Measurements from ENCODE around the gene RAPGEF6.
A peak's percentile ranks its signal among the peaks of the same experiment; 100 is the strongest.

The RAPGEF6 gene

DNA sequence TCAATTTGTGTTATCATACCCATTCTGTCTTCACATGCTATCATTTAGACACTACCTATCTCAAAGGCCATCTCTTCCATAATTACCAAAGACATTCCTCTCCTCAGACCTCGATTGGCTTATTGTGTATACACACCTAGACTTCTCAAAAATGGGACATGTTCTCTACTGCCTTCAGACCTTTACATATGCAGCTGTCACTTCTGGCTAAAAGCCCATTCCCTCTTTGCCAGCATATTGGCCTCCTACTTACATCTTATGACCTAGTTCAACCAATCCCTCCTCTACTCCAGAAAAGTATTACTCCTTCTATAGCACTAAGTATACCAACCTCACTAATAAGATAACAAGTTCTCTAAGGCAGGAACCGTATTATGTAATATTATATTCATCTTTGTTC lies 84.4 kb downstream of the RAPGEF6 start:
- Histone ChIP-seq H3K4me2 (ENCODE audit: insufficient read depth, low read length) (no peak overlapping the region), H3K4me3 (ENCODE audit: low read depth in 1 of 2, low read length in 2 of 2) (no peak overlapping the region), H3K36me3 (ENCODE audit: insufficient read depth, low read length) (peaks cover 7% of the 10 kb centered on the region), H2AFZ (ENCODE audit: low read depth, low read length) (no peak overlapping the region), H3K4me1 (ENCODE audit: insufficient read depth, low read length) (peaks cover 16% of the 10 kb centered on the region), H4K20me1 (ENCODE audit: insufficient read depth, low read length) (no peaks in the 10 kb centered on the region), H3K79me2 (ENCODE audit: insufficient read depth, low read length) (no peaks in the 10 kb centered on the region), H3K27ac (ENCODE audit: low read length) (no peak overlapping the region), H3K9me3 (ENCODE audit: insufficient read depth, low read length, severe bottlenecking) (no peaks in the 10 kb centered on the region), H3K27me3 (ENCODE audit: insufficient read depth, low read length, poor library complexity) (no peaks in the 10 kb centered on the region), H3K9ac (ENCODE audit: low read depth, low read length) (no peak overlapping the region)
- ATAC-seq (ENCODE audit: insufficient read depth, low read depth), result no peak
- DNase-seq, result no peak
- TF ChIP-seq, protein P1, sequence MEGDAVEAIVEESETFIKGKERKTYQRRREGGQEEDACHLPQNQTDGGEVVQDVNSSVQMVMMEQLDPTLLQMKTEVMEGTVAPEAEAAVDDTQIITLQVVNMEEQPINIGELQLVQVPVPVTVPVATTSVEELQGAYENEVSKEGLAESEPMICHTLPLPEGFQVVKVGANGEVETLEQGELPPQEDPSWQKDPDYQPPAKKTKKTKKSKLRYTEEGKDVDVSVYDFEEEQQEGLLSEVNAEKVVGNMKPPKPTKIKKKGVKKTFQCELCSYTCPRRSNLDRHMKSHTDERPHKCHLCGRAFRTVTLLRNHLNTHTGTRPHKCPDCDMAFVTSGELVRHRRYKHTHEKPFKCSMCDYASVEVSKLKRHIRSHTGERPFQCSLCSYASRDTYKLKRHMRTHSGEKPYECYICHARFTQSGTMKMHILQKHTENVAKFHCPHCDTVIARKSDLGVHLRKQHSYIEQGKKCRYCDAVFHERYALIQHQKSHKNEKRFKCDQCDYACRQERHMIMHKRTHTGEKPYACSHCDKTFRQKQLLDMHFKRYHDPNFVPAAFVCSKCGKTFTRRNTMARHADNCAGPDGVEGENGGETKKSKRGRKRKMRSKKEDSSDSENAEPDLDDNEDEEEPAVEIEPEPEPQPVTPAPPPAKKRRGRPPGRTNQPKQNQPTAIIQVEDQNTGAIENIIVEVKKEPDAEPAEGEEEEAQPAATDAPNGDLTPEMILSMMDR (IDR thresholded peaks at IDR 0.05; ENCODE audit: borderline replicate concordance, extremely low read depth, low read length, poor library complexity, severe bottlenecking), result no peak
- TF ChIP-seq EZH2 (IDR thresholded peaks at IDR 0.05; ENCODE audit: borderline replicate concordance, low read depth, low read length, severe bottlenecking), result no peak

DNA sequence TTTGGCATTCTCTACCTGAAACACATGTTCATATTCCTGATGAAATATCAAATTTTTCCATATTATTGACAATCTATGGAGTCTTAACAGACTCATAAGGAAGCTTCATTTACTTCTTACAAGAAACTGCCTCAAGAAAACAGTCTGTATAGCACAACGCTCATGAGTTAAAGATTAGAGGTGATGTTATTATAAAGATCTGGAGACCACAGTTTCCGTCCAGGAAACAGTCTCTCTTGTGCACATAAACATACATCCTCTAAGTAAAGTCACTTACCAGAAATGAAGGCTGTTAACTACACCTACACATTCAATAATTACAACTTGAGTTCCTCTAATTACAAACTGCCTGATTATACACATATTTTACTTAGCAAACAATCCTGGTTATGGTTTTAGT lies 86.9 kb downstream of the RAPGEF6 start:
- ATAC-seq (ENCODE audit: insufficient read depth, low read depth) (peak; percentile 97), DNase-seq (no peak)
- Histone ChIP-seq H3K36me3 (ENCODE audit: insufficient read depth, low read length) (peaks cover 4% of the 10 kb centered on the region; the same call in 1 of the 2 replicates), H3K4me1 (ENCODE audit: insufficient read depth, low read length) (peaks cover 15% of the 10 kb centered on the region), H3K9ac (ENCODE audit: low read depth, low read length) (no peak overlapping the region), H3K4me2 (ENCODE audit: insufficient read depth, low read length) (no peak overlapping the region), H4K20me1 (ENCODE audit: insufficient read depth, low read length) (no peaks in the 10 kb centered on the region), H3K79me2 (ENCODE audit: insufficient read depth, low read length) (no peaks in the 10 kb centered on the region), H3K27me3 (ENCODE audit: insufficient read depth, low read length, poor library complexity) (no peaks in the 10 kb centered on the region), H3K27ac (ENCODE audit: low read length) (no peak overlapping the region), H3K4me3 (ENCODE audit: low read depth in 1 of 2, low read length in 2 of 2) (no peak overlapping the region), H3K9me3 (ENCODE audit: insufficient read depth, low read length, severe bottlenecking) (no peaks in the 10 kb centered on the region), H2AFZ (ENCODE audit: low read depth, low read length) (no peak overlapping the region)
- TF ChIP-seq, protein P1 (IDR thresholded peaks at IDR 0.05; ENCODE audit: borderline replicate concordance, extremely low read depth, low read length, poor library complexity, severe bottlenecking), result no peak
- TF ChIP-seq EZH2 (IDR thresholded peaks at IDR 0.05; ENCODE audit: borderline replicate concordance, low read depth, low read length, severe bottlenecking), result no peak

DNA sequence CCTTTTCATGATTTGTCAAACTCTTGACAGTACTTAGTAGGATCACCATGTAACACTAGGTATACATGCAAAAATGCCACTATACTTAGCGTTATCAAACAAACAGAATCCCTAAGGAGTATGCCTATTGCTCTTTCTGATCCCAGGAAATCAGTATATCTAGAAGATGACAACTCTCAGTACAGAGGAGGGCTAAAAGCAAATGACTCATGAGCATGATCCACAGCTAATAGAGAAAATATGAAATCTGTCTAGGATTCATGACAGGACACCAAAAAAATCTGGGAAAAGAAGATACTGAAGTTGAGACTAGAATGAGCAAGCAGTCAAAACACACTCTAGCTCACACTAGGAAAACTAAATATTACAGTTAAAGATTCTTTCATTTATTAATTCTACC lies 89.2 kb downstream of the RAPGEF6 start:
- Histone ChIP-seq H3K27me3 (ENCODE audit: insufficient read depth, low read length, poor library complexity) (no peaks in the 10 kb centered on the region), H3K9me3 (ENCODE audit: insufficient read depth, low read length, severe bottlenecking) (no peaks in the 10 kb centered on the region), H3K27ac (ENCODE audit: low read length) (no peak overlapping the region), H3K36me3 (ENCODE audit: insufficient read depth, low read length) (peaks cover 4% of the 10 kb centered on the region; the same call in 1 of the 2 replicates), H3K79me2 (ENCODE audit: insufficient read depth, low read length) (no peaks in the 10 kb centered on the region), H3K4me3 (ENCODE audit: low read depth in 1 of 2, low read length in 2 of 2) (no peak overlapping the region), H3K4me2 (ENCODE audit: insufficient read depth, low read length) (no peak overlapping the region), H3K9ac (ENCODE audit: low read depth, low read length) (no peak overlapping the region), H3K4me1 (ENCODE audit: insufficient read depth, low read length) (no peaks in the 10 kb centered on the region), H2AFZ (ENCODE audit: low read depth, low read length) (no peak overlapping the region), H4K20me1 (ENCODE audit: insufficient read depth, low read length) (no peaks in the 10 kb centered on the region)
- DNase-seq (no peak), ATAC-seq (ENCODE audit: insufficient read depth, low read depth) (no peak)
- TF ChIP-seq, protein P1 (IDR thresholded peaks at IDR 0.05; ENCODE audit: borderline replicate concordance, extremely low read depth, low read length, poor library complexity, severe bottlenecking), result no peak
- TF ChIP-seq EZH2 (IDR thresholded peaks at IDR 0.05; ENCODE audit: borderline replicate concordance, low read depth, low read length, severe bottlenecking), result no peak

DNA sequence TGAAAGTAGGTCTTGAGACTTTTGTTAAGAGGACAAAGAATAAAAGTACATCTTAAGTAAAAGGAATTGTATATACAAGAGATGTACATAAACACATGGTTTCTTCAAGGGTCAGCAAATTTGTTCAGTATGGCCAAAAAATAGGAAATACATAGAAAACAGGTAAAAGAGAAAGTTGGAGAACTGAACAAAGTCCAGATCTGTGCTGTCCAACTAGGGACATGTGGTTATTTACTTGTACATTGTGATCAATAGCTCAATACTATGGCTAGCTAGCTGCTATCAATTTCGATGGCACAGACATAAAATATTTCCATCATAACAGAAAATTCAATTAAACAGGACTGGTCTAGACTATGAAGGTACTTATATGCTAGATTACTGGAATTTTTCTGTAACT lies 92.3 kb downstream of the RAPGEF6 start:
- H3K27me3 ChIP-seq (ENCODE audit: insufficient read depth, low read length, poor library complexity), result no peaks in the 10 kb centered on the region
- TF ChIP-seq, protein P1 (IDR thresholded peaks at IDR 0.05; ENCODE audit: borderline replicate concordance, extremely low read depth, low read length, poor library complexity, severe bottlenecking), result no peak
- TF ChIP-seq EZH2 (IDR thresholded peaks at IDR 0.05; ENCODE audit: borderline replicate concordance, low read depth, low read length, severe bottlenecking), result no peak
- no peak for DNase-seq
- no peaks in the 10 kb centered on the region for H3K4me1 ChIP-seq (ENCODE audit: insufficient read depth, low read length)
- H3K27ac ChIP-seq (ENCODE audit: low read length), result no peak overlapping the region
- no peaks in the 10 kb centered on the region for H3K79me2 ChIP-seq (ENCODE audit: insufficient read depth, low read length)
- H4K20me1 ChIP-seq (ENCODE audit: insufficient read depth, low read length), result no peaks in the 10 kb centered on the region
- H2AFZ ChIP-seq (ENCODE audit: low read depth, low read length), result no peak overlapping the region
- no peak for ATAC-seq (ENCODE audit: insufficient read depth, low read depth)
- no peaks in the 10 kb centered on the region for H3K9me3 ChIP-seq (ENCODE audit: insufficient read depth, low read length, severe bottlenecking)
- H3K36me3 ChIP-seq (ENCODE audit: insufficient read depth, low read length), result peaks cover 16% of the 10 kb centered on the region; the same call in 1 of the 2 replicates
- H3K4me2 ChIP-seq (ENCODE audit: insufficient read depth, low read length), result no peak overlapping the region
- H3K4me3 ChIP-seq (ENCODE audit: low read depth in 1 of 2, low read length in 2 of 2), result no peak overlapping the region
- no peak overlapping the region for H3K9ac ChIP-seq (ENCODE audit: low read depth, low read length)

All from DND-41 (cell line).